Measurements from ENCODE around the gene RAX.

GRCh38 chr18:59229191-59229590 is 44.1 kb downstream of the RAX start:
- TF ChIP-seq RFX5 (IDR thresholded peaks at IDR 0.05; ENCODE audit: borderline replicate concordance, low read depth, low read length), result no peak
- no peak for TF ChIP-seq CTCF (IDR thresholded peaks at IDR 0.05; ENCODE audit: control extremely low read depth in 1 of 3, insufficient read depth in 1 of 3, low read depth in 1 of 3, low read length in 3 of 3)
- TF ChIP-seq CREB1 (IDR thresholded peaks at IDR 0.05), result no peak
- no peak for TF ChIP-seq GABPA (IDR thresholded peaks at IDR 0.05; ENCODE audit: borderline replicate concordance, insufficient read depth, low read length)
- TF ChIP-seq JUN (IDR thresholded peaks at IDR 0.05; ENCODE audit: low read depth, low read length), result no peak
- TF ChIP-seq GTF2F1 (IDR thresholded peaks at IDR 0.05; ENCODE audit: borderline replicate concordance, low read depth, low read length), result no peak
- no peak for TF ChIP-seq EGR1 (IDR thresholded peaks at IDR 0.05; ENCODE audit: borderline replicate concordance, low read depth, low read length)
- no peak for TF ChIP-seq JUND (IDR thresholded peaks at IDR 0.05; ENCODE audit: low read length)
- no peak for TF ChIP-seq EP300 (IDR thresholded peaks at IDR 0.05; ENCODE audit: borderline replicate concordance in 1 of 2, low read depth in 2 of 2, low read length in 2 of 2)
- TF ChIP-seq, protein P1, sequence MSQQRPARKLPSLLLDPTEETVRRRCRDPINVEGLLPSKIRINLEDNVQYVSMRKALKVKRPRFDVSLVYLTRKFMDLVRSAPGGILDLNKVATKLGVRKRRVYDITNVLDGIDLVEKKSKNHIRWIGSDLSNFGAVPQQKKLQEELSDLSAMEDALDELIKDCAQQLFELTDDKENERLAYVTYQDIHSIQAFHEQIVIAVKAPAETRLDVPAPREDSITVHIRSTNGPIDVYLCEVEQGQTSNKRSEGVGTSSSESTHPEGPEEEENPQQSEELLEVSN (IDR thresholded peaks at IDR 0.05), result no peak
- TF ChIP-seq FOSL1 (IDR thresholded peaks at IDR 0.05; ENCODE audit: insufficient read depth, low read depth, low read length), result no peak
- no peak for TF ChIP-seq POLR2A (IDR thresholded peaks at IDR 0.05; ENCODE audit: control extremely low read depth in 1 of 2, low read depth in 2 of 2, low read length in 2 of 2)
